ENCODE results near the gene FAM107B.

FAM107B gene

DNA sequence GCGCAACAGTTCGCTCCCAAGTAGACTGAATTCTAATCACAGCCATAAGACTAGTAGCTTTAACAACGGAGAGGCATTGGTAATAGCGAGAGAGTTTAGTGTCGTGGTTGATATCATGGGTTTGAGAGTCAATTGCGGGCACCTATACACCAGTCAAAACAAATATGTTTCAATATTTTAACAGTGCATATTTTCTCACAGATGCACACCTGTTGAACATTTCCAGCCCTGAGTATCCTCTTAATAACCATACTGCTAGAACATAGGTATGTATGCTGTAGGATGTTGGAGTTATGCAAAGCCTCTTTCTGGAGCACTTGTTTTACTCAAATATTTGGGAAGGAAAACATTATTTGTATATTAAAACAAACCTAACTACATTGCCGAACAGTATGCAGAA, 92.9 kb downstream of the FAM107B start:
- DNase-seq (ENCODE audit: low read depth), result no peak
- TF ChIP-seq, protein P1, sequence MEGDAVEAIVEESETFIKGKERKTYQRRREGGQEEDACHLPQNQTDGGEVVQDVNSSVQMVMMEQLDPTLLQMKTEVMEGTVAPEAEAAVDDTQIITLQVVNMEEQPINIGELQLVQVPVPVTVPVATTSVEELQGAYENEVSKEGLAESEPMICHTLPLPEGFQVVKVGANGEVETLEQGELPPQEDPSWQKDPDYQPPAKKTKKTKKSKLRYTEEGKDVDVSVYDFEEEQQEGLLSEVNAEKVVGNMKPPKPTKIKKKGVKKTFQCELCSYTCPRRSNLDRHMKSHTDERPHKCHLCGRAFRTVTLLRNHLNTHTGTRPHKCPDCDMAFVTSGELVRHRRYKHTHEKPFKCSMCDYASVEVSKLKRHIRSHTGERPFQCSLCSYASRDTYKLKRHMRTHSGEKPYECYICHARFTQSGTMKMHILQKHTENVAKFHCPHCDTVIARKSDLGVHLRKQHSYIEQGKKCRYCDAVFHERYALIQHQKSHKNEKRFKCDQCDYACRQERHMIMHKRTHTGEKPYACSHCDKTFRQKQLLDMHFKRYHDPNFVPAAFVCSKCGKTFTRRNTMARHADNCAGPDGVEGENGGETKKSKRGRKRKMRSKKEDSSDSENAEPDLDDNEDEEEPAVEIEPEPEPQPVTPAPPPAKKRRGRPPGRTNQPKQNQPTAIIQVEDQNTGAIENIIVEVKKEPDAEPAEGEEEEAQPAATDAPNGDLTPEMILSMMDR (IDR thresholded peaks at IDR 0.05; ENCODE audit: control insufficient read depth, extremely low read depth, insufficient read depth), result no peak
- no peak overlapping the region for H3K4me3 ChIP-seq (ENCODE audit: low read depth, low read length)

DNA sequence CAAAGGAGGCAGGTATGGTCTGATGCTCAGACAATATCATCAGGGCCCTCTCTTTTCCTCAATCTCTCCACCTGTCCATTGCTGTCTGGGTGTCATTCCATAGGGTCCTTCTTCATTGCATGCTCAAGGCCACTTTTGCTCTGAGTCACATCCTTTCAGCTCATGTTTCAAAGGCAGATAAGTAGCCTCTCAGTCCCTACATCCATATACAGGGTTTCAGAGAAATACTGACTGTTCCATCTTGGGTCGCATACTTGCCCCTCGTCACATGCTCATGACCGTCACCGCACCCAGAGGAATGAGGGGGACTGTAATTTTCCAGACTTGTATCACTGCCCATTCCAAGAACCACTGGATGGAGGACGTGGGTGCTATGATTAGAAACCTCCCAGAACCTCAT, 93.4 kb downstream of the FAM107B start:
- TF ChIP-seq, protein P1 (IDR thresholded peaks at IDR 0.05; ENCODE audit: control insufficient read depth, extremely low read depth, insufficient read depth), result no peak
- no peak overlapping the region for H3K4me3 ChIP-seq (ENCODE audit: low read depth, low read length)
- DNase-seq (ENCODE audit: low read depth), result no peak

DNA sequence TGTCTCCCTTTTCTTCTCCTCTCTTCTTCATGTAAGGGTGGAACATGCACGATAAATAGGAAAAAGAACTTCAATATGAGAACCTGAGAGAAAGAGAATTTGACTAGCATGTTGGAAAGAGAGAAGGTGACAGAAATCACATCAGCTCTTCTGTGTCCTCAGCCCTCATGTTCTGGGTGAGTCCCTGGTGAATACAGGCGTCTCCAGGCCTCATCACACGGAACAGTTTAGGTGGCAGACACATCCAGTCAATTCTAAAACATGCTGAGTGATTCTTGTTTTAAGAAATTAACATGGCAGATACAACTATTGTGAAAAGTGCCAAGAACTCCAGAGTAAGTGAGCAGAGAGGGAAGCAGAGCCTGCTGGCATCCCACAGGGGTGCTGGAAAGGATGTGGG, 96.1 kb downstream of the FAM107B start:
- DNase-seq (ENCODE audit: low read depth), result no peak
- TF ChIP-seq, protein P1 (IDR thresholded peaks at IDR 0.05; ENCODE audit: control insufficient read depth, extremely low read depth, insufficient read depth), result no peak
- no peak overlapping the region for H3K4me3 ChIP-seq (ENCODE audit: low read depth, low read length)

DNA sequence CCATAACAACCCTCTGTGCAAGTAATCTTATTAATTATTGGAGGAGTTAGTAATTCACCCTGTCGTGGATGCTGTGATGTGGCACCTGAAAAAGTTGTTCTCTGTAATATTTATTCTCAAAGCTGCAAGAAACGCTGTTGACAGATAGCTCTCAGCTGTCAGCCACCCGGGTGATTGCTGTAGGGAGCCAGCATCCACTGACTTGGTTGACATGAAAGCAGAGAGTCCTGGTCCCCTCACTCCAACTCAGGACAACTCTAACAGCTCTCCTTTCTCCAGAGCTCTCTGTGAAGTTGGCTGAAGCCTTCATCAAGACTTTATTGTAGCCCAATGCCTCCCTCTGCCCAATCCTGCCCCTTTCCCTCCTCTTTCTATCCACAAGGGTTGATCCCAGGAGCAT, 98.0 kb downstream of the FAM107B start:
- H3K4me3 ChIP-seq (ENCODE audit: low read depth, low read length), result no peak overlapping the region
- TF ChIP-seq, protein P1 (IDR thresholded peaks at IDR 0.05; ENCODE audit: control insufficient read depth, extremely low read depth, insufficient read depth), result no peak
- no peak for DNase-seq (ENCODE audit: low read depth)

DNA sequence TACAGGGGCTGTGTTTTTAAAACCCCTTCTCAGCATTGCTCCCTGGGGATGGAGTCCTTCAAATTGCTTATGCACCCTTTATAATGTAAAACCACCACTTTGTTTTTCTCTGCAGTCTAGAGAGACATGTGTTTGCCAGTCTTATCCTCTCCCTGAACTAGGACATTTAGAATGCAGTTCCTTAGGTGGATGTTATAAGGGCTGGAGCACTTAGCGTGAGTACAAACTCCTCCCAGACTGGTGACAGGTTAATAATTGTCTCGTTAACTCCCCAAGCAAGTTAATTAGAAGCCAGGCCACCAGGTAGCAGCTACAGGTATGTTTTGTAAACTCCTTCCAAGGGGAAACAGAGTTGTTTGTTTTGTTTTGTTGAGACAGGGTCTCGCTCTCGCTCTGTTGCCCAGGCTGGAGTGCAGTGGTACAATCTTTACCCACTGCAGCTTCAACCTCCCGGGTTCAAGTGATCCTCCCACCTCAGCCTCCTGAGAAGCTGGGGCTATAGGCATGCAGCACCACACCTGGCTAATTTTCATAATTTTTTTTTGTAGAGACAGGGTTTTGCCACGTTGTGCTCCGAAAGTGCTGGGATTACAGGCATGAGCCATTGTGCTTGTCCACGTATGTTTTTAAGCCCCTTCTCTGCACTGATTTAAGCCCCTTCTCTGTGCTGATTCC, 100.2 kb downstream of the FAM107B start:
- no peak for DNase-seq (ENCODE audit: low read depth)
- H3K4me3 ChIP-seq (ENCODE audit: low read depth, low read length), result no peak overlapping the region
- TF ChIP-seq, protein P1 (IDR thresholded peaks at IDR 0.05; ENCODE audit: control insufficient read depth, extremely low read depth, insufficient read depth), result no peak

DNA sequence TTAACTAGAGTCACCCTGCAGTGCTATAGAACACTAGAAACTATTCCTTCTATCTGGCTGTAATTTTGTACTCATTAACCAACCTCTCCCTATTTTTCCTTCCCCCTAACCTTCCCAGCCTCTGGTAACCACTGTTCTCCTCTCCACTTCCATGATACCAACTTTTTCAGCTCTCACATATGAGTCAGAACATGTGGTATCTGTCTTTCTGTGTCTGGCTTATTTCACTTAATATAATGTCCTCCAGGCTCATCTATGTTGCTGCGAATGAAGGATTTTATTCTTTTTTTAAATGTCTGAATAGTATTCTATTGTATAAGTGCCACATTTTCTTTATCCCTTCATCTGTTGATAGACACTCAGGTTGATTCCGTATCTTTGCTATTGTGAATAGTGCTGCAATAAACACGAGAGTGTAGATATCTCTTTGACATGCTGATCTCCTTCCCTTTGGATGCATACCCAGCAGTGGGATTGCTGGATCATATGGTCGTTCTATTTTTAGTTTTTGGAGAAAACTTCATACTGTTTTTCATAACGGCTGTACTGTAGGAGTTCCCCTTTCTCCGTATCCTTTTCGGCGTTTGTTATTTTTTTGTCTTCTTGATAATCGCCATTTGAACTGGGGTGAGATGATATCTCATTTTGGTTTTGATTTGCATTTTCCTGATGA, 101.4 kb downstream of the FAM107B start:
- TF ChIP-seq, protein P1 (IDR thresholded peaks at IDR 0.05; ENCODE audit: control insufficient read depth, extremely low read depth, insufficient read depth), result no peak
- DNase-seq (ENCODE audit: low read depth), result no peak
- H3K4me3 ChIP-seq (ENCODE audit: low read depth, low read length), result no peak overlapping the region

All from LNCaP clone FGC (cell line).